Measurements from ENCODE around the gene CDCP2.

Gene CDCP2

DNA sequence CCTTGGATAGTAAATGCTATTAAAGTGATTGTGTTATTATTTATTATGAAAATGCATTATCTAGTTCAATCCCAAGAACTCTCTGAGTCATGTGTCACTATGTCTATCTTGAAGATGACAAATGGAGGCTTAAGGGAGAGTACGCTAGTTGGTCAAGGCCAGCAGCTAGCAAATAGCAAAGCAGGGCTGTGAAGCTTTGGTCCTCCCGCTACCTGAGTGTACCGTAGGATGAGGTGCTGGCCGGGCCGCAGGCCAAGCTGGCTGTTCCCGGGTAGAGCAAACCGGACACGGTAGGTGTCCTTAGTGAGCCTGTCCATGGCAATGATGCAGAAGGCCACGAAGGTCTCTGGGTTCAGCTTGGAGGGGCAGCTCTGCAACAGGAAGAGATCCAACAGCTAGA is 37.7 kb upstream of the CDCP2 start:
- in situ Hi-C loops (cut with MboI; ENCODE audit: low sequenced_read_pairs, unreplicated experiment), result no loop called here
- DNase-seq (ENCODE audit: low spot score), result no peak
- TF ChIP-seq, protein P1, sequence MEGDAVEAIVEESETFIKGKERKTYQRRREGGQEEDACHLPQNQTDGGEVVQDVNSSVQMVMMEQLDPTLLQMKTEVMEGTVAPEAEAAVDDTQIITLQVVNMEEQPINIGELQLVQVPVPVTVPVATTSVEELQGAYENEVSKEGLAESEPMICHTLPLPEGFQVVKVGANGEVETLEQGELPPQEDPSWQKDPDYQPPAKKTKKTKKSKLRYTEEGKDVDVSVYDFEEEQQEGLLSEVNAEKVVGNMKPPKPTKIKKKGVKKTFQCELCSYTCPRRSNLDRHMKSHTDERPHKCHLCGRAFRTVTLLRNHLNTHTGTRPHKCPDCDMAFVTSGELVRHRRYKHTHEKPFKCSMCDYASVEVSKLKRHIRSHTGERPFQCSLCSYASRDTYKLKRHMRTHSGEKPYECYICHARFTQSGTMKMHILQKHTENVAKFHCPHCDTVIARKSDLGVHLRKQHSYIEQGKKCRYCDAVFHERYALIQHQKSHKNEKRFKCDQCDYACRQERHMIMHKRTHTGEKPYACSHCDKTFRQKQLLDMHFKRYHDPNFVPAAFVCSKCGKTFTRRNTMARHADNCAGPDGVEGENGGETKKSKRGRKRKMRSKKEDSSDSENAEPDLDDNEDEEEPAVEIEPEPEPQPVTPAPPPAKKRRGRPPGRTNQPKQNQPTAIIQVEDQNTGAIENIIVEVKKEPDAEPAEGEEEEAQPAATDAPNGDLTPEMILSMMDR (IDR thresholded peaks at IDR 0.05; ENCODE audit: borderline replicate concordance, control extremely low read depth, extremely low read depth, insufficient read depth, missing control alignments), result no peak

GRCh38 chr1:54188291-54188690 is 35.5 kb upstream of the CDCP2 start:
- no peak for DNase-seq (ENCODE audit: low spot score)
- TF ChIP-seq, protein P1 (IDR thresholded peaks at IDR 0.05; ENCODE audit: borderline replicate concordance, control extremely low read depth, extremely low read depth, insufficient read depth, missing control alignments), result no peak
- in situ Hi-C loops (cut with MboI; ENCODE audit: low sequenced_read_pairs, unreplicated experiment), result no loop called here

DNA sequence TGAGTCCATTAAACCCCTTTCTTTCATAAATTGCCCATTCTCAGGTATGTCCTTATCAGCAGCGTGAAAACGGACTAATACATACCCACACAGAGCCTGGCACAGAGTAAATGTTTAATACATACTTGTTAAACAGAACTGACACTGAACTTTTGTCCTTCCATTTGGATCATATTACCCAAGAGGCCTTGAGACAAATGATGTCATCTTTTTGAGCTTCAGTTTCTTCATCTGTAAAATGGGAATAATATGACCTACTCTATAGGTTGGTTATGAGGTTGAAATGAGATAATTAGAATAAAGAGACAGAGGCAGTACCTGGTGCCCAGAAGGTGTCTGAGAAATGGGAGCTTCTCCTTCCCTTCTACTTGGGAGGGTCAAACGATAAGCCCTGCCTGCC is 33.3 kb upstream of the CDCP2 start:
- DNase-seq (ENCODE audit: low spot score), result no peak
- TF ChIP-seq, protein P1 (IDR thresholded peaks at IDR 0.05; ENCODE audit: borderline replicate concordance, control extremely low read depth, extremely low read depth, insufficient read depth, missing control alignments), result no peak
- in situ Hi-C loops (cut with MboI; ENCODE audit: low sequenced_read_pairs, unreplicated experiment), result no loop called here

- TF ChIP-seq, protein P1 (IDR thresholded peaks at IDR 0.05; ENCODE audit: borderline replicate concordance, control extremely low read depth, extremely low read depth, insufficient read depth, missing control alignments), result no peak
- in situ Hi-C loops (cut with MboI; ENCODE audit: low sequenced_read_pairs, unreplicated experiment), result no loop called here
- DNase-seq (ENCODE audit: low spot score), result no peak
These were observed 28.0 kb upstream of the CDCP2 start for GRCh38 chr1:54180701-54181360.

GRCh38 chr1:54178296-54179070 is 25.7 kb upstream of the CDCP2 start:
- TF ChIP-seq, protein P1 (IDR thresholded peaks at IDR 0.05; ENCODE audit: borderline replicate concordance, control extremely low read depth, extremely low read depth, insufficient read depth, missing control alignments), result no peak
- DNase-seq (ENCODE audit: low spot score), result no peak
- in situ Hi-C loops (cut with MboI; ENCODE audit: low sequenced_read_pairs, unreplicated experiment), result no loop called here

DNA sequence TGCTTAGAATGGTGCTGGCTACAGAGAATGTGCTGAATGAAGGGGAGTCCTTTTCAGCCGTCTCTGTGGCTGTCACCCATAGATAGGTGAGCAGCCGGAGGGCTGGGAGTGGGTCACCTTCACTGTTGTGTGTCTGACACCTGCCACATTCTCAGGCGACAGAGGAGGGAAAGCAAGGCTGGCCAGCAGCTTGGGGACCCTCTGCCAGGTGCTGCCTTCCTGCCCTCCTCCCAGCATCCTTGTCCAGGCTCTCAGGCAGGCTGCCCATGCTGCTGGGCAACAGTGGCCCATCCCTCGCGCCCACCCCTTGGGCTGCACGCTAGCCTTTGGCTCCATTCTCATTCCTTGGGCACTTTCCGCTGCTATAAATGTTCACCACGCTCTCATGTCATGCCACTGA is 24.9 kb upstream of the CDCP2 start:
- in situ Hi-C loops (cut with MboI; ENCODE audit: low sequenced_read_pairs, unreplicated experiment), result no loop called here
- TF ChIP-seq, protein P1 (IDR thresholded peaks at IDR 0.05; ENCODE audit: borderline replicate concordance, control extremely low read depth, extremely low read depth, insufficient read depth, missing control alignments), result no peak
- no peak for DNase-seq (ENCODE audit: low spot score)

Measured in GM13976 (cell line).